Activated CD8-positive, alpha-beta memory T cell treated with anti-CD3 and anti-CD28 coated beads, Interleukin-2, amount 50 U/mL, for 4 hours (primary cell): Measurements from ENCODE around the gene NUTM1.
"Not testable (repeated sequence)": the region's sequence is repeated elsewhere in the genome, so short reads cannot be mapped to it uniquely, and the experiment has no call there.

Experiments used
- DNase-seq: peaks from one replicate; pipeline ENCODE4 v3.0.0-alpha.2; 2020

NUTM1 gene

DNA sequence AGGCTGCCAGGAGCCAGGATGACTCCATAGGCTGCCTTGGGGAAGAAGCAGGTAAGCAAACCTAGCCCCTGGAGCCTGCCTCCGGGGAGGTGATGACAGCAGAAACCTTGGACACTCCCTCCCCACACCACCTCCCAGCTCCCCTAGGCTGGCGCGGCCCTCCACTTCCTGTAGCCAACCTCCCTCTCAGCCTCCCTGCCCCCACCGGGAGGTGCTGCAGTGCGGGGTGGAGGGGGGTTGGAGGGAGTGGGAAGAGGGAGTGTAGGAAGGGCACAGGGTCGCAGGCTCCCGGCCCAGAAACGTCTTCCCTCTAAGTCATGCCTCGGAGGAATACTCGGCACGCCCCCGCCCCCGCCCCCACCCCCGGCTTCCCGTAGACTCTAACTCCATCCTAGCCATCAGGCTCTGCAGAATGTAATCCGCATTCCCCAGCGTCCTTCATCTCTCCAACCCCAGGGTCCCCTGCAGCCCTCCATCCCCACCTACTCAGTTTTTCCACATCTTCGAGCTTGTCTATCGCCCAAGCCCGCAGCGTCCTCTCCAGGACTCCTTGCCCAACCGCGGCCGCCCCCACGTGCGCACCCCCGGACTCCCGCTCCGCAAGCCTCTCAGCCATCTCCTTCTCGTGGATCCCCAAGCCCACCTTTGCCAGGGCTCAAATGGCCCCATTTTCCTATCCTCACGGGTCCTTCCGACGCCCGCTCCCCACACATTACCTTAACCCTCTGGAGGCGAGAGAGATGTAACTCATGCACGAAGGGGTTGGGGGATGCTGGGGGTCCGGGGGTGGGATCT, 23.4 kb downstream of the NUTM1 start:
- peak; percentile 38 for DNase-seq

DNA sequence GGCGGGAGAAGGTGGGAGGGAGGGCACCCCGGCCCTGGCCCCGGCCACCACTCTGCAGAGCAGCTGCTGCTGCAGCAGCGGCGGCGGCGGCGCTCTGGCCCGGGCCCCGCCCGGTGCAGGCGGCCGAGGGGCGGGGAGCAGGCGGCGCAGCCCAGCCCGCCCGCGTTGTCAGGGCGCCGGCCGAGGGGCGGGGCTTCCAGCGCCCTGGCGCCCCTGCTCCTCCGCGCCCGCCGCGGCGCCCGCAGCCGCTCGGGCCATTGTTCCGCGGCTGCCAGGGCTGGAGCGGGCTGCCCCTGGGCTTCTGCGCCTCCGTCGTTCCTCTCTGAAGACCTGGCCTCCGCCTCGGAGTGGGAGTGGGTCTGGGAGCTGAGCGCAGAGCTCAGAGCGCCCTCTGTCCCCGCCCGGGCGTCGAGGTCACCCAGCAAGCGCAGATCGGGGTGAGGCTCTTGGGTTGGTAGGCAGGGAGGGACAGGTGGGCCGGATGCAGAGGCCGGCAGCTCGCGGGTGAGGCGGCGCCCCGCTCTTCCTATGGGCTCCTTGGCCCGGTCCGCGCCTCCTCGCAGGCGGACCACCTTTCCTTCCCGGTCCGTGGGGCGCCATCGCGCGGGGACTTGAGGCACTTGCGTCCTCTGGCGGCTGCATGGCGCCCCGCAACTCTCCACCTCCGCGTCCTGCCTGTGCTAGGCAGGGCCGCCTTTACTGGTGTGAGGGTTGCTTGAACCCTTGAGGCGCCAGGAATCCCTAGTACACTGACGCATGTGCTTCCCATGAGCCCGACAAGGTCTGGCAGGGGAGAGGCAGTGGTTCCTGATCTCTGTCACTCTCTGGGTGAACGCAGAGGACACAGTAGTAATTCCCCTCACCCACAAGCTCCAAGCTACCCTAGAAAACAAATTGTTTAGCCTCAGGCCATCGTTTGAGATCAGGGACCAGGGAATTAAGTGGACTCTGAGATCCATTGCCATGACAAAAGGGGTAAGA, 24.3 kb downstream of the NUTM1 start, which contains the start of gene LPCAT4:
Gene LPCAT4, minus strand, starts transcription at position 96 of the 981 bp plus-strand sequence. CDS start 96 bp downstream, outside the sequence.
- peak; percentile 87 for DNase-seq

- DNase-seq: no peak
These were observed 27.0 kb downstream of the NUTM1 start for GRCh38 chr15:34370129-34370528.

GRCh38 chr15:34370643-34371042, 27.5 kb downstream of the NUTM1 start:
- no peak for DNase-seq

- no peak for DNase-seq
These were observed 30.8 kb downstream of the NUTM1 start for GRCh38 chr15:34373951-34374350.

DNA sequence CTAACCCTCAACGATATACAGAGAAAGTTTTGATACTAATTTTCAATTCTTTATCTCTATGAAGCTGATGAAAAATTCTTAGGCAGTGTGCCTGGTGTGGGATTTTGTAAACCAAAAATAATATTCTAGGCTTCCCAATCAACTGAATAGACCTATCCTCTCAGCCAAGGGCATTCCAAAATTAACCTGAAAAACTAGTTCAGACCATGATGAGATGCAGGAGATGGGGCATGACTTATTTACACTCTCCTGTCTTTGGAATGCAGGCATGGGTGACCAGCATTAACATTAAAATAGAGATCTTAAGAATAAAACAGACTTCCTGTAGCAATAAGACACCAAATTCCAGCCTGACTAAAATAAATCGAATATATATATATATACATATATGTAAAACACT, 31.7 kb downstream of the NUTM1 start:
- no peak for DNase-seq

- DNase-seq: not testable (repeated sequence)
These were observed 32.4 kb downstream of the NUTM1 start for GRCh38 chr15:34375541-34375940.

DNA sequence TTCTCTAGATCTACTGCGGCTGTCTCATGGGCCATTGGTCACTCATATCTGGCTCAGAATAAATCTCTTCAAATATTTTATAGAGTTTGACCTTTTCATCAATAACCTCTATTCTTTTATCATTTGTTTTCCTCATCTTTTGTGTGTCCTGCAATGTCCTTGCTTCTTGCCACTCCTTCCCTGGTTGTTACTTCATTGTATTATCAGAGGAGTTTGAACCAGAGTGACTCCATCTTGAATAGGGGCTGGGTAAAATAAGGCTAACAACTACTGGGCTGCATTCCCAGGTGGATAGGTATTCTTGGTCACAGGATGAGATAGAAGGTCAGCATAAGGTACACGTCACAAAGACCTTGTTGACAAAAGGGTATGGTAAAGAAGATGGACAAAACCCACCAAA, 33.7 kb downstream of the NUTM1 start:
- no peak for DNase-seq

DNA sequence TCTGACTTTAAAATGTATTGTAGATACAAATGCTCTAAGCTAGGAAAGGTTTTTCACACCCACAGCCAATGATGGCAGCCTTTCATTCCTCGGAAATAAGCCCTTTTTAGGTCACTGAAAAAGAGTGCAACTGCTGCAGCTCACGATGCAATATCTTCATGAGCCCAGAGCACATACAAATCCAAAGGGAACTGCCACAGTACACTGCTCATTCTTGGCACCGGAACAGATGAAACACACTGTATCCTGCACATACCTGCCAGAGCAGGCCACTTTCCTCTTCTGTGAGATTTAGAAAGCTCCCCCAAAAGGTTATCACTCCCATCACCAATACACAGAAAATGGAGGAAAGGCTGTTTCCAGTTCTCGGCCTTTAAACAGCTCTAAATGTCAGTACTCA, 37.4 kb downstream of the NUTM1 start:
- not testable (repeated sequence) for DNase-seq

GRCh38 chr15:34381829-34382521, 38.9 kb downstream of the NUTM1 start:
- DNase-seq: not testable (repeated sequence)

DNA sequence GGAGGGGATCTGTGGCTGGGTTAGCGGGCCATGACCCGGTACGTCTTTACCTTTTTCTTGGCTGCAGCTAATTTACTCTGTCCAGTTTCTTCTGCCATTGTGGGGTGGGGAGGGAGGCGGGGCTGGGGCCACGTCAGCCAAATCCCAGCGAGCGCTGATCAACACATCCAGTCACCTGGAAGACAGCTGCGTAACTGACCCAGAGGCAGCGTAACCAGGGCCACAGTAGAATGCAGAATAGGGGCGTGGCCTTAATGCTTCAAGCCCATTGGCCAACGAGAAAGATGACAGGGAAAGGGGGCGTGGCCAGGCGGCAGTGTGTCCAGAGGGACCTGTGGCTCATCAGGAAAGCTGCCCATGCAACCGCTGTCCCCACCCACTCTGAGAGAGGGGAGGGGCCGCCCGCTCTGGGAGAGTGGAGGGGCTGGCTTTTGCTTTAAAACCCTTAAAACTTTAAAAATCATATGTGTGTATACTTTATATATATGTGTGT, 46.5 kb downstream of the NUTM1 start:
- DNase-seq: not testable (repeated sequence)

DNA sequence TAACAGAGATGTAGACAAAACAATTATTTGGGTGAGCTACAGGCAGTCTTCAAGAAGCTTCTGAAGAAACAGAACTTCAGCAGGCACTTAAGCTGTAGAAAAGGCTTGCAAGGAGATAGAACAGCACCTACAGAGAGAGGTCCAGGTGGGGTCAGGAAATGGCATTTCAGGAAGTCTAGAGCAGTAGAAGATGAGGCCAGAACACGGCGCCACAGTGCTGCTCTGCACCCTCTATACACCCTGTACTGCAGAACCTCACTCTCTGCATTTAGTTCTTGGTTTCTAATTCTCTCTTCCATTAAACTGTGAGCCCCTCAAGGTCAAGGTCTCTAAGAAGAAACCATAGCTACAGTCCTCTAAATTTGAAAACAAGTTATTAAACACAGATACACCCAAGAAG, 49.9 kb downstream of the NUTM1 start:
- not testable (repeated sequence) for DNase-seq

- not testable (repeated sequence) for DNase-seq
These were observed 54.6 kb downstream of the NUTM1 start for GRCh38 chr15:34397637-34398259.

DNA sequence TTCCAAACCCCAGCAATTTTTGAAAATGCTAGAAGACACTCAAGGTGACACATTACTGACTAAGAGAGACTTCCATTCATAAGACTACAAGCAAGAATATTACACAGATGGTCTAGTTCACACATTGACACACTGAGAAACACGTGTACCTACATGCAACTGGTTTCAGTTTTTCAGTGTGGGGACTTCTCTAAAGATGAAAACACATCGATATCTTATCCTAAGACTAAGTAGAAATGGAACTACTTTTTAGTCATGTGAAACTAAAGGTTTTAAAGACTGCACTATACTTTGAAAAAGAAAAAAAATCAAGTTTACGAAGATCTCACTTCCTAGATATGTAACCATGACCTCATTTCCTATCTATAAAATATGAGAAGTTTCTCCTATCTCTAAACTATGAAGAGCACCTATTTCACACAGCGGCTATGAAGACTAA, 60.1 kb downstream of the NUTM1 start:
- not testable (repeated sequence) for DNase-seq

- DNase-seq: not testable (repeated sequence)
These were observed 60.8 kb downstream of the NUTM1 start for GRCh38 chr15:34403899-34404298.
